Hepatocyte (in vitro differentiated cells): ENCODE results near the gene APOL4.

ENCODE experiments used
- CTCF ChIP-seq: fragments of 200-600 bp; sonication (generic); IDR thresholded peaks from 2 replicates; pipeline ENCODE4 v1.5.1; 2016; ENCODE audit warnings: antibody characterized with exemption, mild to moderate bottlenecking; ENCODE audit not compliant: poor library complexity
- EZH2phosphoT487 ChIP-seq: fragments of 200-600 bp; sonication (generic); IDR thresholded peaks from one replicate; pipeline ENCODE4 v1.6.1; 2018; ENCODE audit warnings: antibody characterized with exemption, mild to moderate bottlenecking, low read depth, moderate library complexity; ENCODE audit not compliant: unreplicated experiment, severe bottlenecking

- no peak for TF ChIP-seq CTCF
- no peak for TF ChIP-seq EZH2phosphoT487
Measured at GRCh38 chr22:36225333-36225922, 23.8 kb upstream of the APOL4 start.
